HFFc6 (cell line): ENCODE results near the gene ZNF792. TPM values are rescaled to one million over a fixed set of nuclear protein-coding genes. Genes with fewer than 3 reads are reported as not detected.
A peak's percentile ranks its signal among the peaks of the same experiment; 100 is the strongest.
"Not testable (repeated sequence)": the region's sequence is repeated elsewhere in the genome, so short reads cannot be mapped to it uniquely, and the experiment has no call there.

Source experiments
- DNase-seq: peaks from one replicate; pipeline ENCODE4 v3.0.0-alpha.2; 2018
- H3K27ac Mint-ChIP-seq: 2 replicates; pipeline ENCODE4 v1.8.0; 2020; ENCODE audit warnings: mild to moderate bottlenecking, mixed read lengths
- H3K27me3 Mint-ChIP-seq: 2 replicates; pipeline ENCODE4 v1.8.0; 2021; ENCODE audit warnings: mild to moderate bottlenecking, moderate library complexity, mixed read lengths; ENCODE audit not compliant: insufficient read depth
- H3K36me3 Mint-ChIP-seq: 2 replicates; pipeline ENCODE4 v1.8.0; 2021; ENCODE audit warnings: low read depth, mixed read lengths
- H3K4me1 Mint-ChIP-seq: 2 replicates; pipeline ENCODE4 v1.8.0; 2020; ENCODE audit warnings: low read depth, mixed read lengths
- H3K4me3 Mint-ChIP-seq: 2 replicates; pipeline ENCODE4 v1.8.0; 2020; ENCODE audit warnings: mild to moderate bottlenecking, moderate library complexity, mixed read lengths
- H3K9me3 Mint-ChIP-seq: 2 replicates; pipeline ENCODE4 v1.8.0; 2020; ENCODE audit warnings: mild to moderate bottlenecking, mixed read lengths
- CTCF ChIP-seq: fragments of 200-600 bp; sonication (generic); IDR thresholded peaks from 2 replicates; pipeline ENCODE4 v1.5.0; 2021; ENCODE audit warnings: antibody characterized with exemption, mild to moderate bottlenecking
- total RNA-seq, 6 experiments: library from RNA; stranded (reverse); fragmentation: NEBNext Ultra II Directional; extraction: Animal tissue kit (Norgen Biotek cat#: 25700); gene quantifications; 2 replicates in 1 of 6; 3 replicates in 5 of 6; pipeline ENCODE4 v1.2.3, GENCODE V29; 2021

The ZNF792 gene
- total RNA-seq, 6 experiments from 2014 or later, result 2.7 to 3.2 (median 3.0) TPM

DNA sequence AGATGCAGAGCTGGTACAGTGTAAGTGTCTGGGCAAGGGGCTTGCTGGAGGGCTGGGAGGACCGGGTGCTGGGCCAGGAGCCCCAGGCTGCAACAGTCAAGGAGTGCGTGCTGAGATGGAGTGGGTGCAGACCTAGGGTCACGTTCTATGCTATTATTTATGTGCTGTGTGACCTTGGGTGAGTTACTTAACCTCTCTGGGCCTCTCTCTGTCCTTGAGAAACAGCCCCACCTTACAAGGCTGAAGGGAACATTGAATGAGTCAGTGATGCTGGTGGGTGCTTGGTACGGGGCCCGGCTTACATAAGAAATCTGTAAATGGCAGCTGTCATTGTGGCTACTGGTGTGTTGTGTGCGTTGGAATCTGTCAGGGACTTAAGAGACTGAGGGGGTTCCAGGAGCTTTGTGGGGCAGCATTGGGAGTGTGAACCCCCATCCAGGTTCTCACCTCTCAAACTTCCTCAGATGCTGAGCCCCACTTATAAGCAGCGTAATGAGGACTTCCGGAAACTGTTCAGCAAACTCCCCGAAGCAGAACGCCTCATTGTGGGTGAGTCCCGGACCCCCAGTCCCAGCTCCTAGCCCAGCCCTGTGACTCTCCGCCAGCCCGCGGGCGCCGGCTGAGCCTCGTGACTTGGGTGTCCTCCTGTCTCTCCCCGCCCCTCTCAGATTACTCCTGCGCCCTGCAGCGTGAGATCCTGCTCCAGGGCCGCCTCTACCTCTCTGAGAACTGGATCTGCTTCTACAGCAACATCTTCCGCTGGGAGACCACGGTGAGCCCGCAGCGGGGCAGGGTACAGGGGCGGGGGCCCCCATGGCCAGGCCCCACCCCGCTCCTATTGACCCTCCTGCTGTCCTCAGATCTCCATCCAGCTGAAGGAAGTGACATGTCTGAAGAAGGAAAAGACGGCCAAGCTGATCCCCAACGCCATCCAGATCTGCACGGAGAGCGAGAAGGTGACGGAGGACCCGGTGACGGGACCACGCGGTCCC, 45.7 kb upstream of the ZNF792 start:
- H3K27me3 Mint-ChIP-seq, result peaks cover 1% of the 10 kb centered on the region; the same call in 1 of the 2 replicates
- H3K36me3 Mint-ChIP-seq, result peaks cover 4% of the 10 kb centered on the region; the same call in 1 of the 2 replicates
- no peak for TF ChIP-seq CTCF
- no peaks in the 10 kb centered on the region for H3K9me3 Mint-ChIP-seq
- H3K27ac Mint-ChIP-seq, result no peak overlapping the region
- DNase-seq, result no peak
- peaks cover 17% of the 10 kb centered on the region for H3K4me1 Mint-ChIP-seq
- H3K4me3 Mint-ChIP-seq, result no peak overlapping the region

DNA sequence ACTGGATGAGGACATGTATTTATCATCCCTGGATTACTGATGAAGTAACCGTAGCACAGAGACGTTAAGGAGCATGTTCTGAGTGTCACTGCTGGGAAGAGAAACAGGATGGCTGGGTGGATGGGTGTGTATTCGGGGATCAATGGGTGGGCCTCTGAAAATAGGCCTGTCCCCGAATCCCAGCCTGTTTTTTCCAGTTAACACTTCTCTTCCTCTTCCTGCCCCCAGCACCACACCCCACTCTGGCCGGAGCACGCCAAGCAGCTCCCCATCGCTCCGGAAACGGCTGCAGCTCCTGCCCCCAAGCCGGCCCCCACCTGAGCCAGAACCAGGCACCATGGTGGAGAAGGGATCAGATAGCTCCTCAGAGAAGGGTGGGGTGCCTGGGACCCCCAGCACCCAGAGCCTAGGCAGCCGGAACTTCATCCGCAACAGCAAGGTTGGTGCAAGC, 44.9 kb upstream of the ZNF792 start:
- H3K36me3 Mint-ChIP-seq, result no peaks in the 10 kb centered on the region
- no peak for DNase-seq
- H3K9me3 Mint-ChIP-seq, result no peaks in the 10 kb centered on the region
- H3K4me3 Mint-ChIP-seq, result no peak overlapping the region
- no peak overlapping the region for H3K27ac Mint-ChIP-seq
- peaks cover 22% of the 10 kb centered on the region for H3K4me1 Mint-ChIP-seq
- no peak for TF ChIP-seq CTCF
- H3K27me3 Mint-ChIP-seq, result peaks cover 1% of the 10 kb centered on the region; the same call in 1 of the 2 replicates

DNA sequence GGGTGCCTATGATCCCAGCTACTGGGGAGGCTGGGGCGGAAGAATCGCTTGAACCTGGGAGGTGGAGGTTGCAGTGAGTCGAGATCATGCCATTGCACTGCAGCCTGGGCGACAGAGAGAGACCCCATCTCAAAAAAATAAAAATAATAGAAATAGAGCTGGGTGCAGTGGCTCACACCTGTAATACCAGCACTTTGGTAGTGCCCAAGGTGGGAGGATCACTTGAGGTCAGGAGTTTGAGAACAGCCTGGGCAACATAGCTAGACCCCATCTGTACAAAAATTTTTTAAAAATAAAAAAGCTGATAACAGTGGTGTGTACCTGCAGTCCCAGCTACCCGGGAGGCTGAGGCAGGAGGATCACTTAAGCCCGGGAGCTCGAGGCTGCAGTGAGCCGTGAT, 43.4 kb upstream of the ZNF792 start:
- H3K4me1 Mint-ChIP-seq, result peaks cover 35% of the 10 kb centered on the region
- H3K27me3 Mint-ChIP-seq, H3K36me3 Mint-ChIP-seq, DNase-seq, H3K4me3 Mint-ChIP-seq, H3K27ac Mint-ChIP-seq, H3K9me3 Mint-ChIP-seq: not testable (repeated sequence)

- Mint-ChIP-seq H3K36me3 (peaks cover 10% of the 10 kb centered on the region; the same call in 1 of the 2 replicates), H3K4me1 (peaks cover 39% of the 10 kb centered on the region), H3K27me3 (no peaks in the 10 kb centered on the region), H3K27ac (peak overlapping the region; percentile 53; the same call in 1 of the 2 replicates), H3K4me3 (no peak overlapping the region; the same call in 1 of the 2 replicates), H3K9me3 (no peaks in the 10 kb centered on the region)
- DNase-seq, result no peak
- no peak for TF ChIP-seq CTCF
These were observed 43.0 kb upstream of the ZNF792 start for GRCh38 chr19:35006999-35007365.

GRCh38 chr19:35006342-35006998, 42.4 kb upstream of the ZNF792 start:
- Mint-ChIP-seq H3K27ac (peak overlapping the region; percentile 53), H3K27me3 (no peaks in the 10 kb centered on the region)

DNA sequence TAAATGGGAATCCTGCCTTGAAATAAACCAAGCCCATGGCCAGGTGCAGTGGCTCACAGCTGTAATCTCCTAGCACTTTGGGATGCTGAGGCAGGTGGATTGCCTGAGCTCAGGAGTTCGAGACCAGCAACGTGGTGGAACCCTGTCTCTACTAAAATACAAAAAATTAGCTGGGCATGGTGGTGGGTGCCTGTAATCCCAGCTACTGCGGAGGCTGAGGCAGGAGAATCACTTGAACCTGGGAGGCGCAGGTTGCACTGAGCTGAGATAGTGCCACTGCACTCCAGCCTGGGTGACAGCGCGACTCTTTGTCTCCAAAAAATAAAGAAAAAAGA, 41.9 kb upstream of the ZNF792 start:
- peak overlapping the region; percentile 56; the same call in 1 of the 2 replicates for H3K27ac Mint-ChIP-seq
- H3K4me1 Mint-ChIP-seq, result peaks cover 49% of the 10 kb centered on the region
- not testable (repeated sequence) for H3K4me3 Mint-ChIP-seq

More at GRCh38 chr19:35006342-35006998, 42.4 kb upstream of the ZNF792 start:
- no peak for TF ChIP-seq CTCF
- DNase-seq, result peak; percentile 35
- H3K4me1 Mint-ChIP-seq, result peaks cover 44% of the 10 kb centered on the region
- H3K4me3 Mint-ChIP-seq, result no peak overlapping the region; the same call in 1 of the 2 replicates
- H3K36me3 Mint-ChIP-seq, result peaks cover 10% of the 10 kb centered on the region; the same call in 1 of the 2 replicates
- H3K9me3 Mint-ChIP-seq, result no peaks in the 10 kb centered on the region

More for the DNA sequence above, 41.9 kb upstream of the ZNF792 start:
- H3K36me3 Mint-ChIP-seq, result peaks cover 14% of the 10 kb centered on the region
- not testable (repeated sequence) for DNase-seq, H3K9me3 Mint-ChIP-seq, H3K27me3 Mint-ChIP-seq
